Transverse colon (tissue), 4 donors: ENCODE results near the gene MAPK12. TPM values are rescaled to one million over a fixed set of nuclear protein-coding genes. Genes with fewer than 3 reads are reported as not detected.
A peak's percentile ranks its signal among the peaks of the same experiment; 100 is the strongest.

Experiments
- DNase-seq: peaks from one replicate; pipeline ENCODE4 v3.0.0-alpha.2; 2019
- H3K27ac ChIP-seq, 4 donors: fragments of 200-600 bp; sonication (generic); 2 replicates each; pipeline ENCODE4 v1.5.1; 2016 to 2018; ENCODE audit warnings: inconsistent platforms in 4 of 4
- H3K27me3 ChIP-seq: fragments of 200-600 bp; sonication (generic); 2 replicates; pipeline ENCODE4 v1.5.1; 2017; ENCODE audit warnings: inconsistent platforms
- H3K36me3 ChIP-seq, 4 donors: fragments of 200-600 bp; sonication (generic); 2 replicates each; pipeline ENCODE4 v1.5.1; 2017 to 2019; ENCODE audit warnings: inconsistent platforms in 4 of 4
- H3K4me1 ChIP-seq, 4 donors: fragments of 200-600 bp; sonication (generic); 2 replicates each; pipeline ENCODE4 v1.5.1; 2017 to 2020; ENCODE audit warnings: inconsistent platforms in 4 of 4
- H3K4me3 ChIP-seq, 4 donors: fragments of 200-600 bp; sonication (generic); 1 replicate in 1 of 4; 2 replicates in 3 of 4; pipeline versions ENCODE4 v1.5.1 to v1.6.1; 2017 to 2019; ENCODE audit warnings: inconsistent platforms in 4 of 4
- H3K9me3 ChIP-seq, 2 donors: fragments of 200-600 bp; sonication (generic); 2 replicates each; pipeline ENCODE4 v1.5.1; 2017 to 2019; ENCODE audit warnings: inconsistent platforms in 2 of 2
- EP300 ChIP-seq: sonication (generic); formaldehyde crosslinking; IDR thresholded peaks from one replicate; pipeline ENCODE4 v1.6.1; 2017; ENCODE audit warnings: antibody characterized with exemption, low read depth
- POLR2A ChIP-seq: fragments of 450-650 bp; IDR thresholded peaks from one replicate; pipeline ENCODE4 v1.6.1; 2016; ENCODE audit warnings: antibody characterized with exemption, mild to moderate bottlenecking, moderate library complexity
- POLR2AphosphoS5 ChIP-seq, 3 donors: sonication (generic); formaldehyde crosslinking; IDR thresholded peaks; one replicate each; pipeline ENCODE4 v1.6.1; 2016; ENCODE audit warnings: antibody characterized with exemption in 3 of 3
- WGBS, 2 donors: methylation state at CpG; one replicate each; pipeline ENCODE4 v1.1.5; 2018; ENCODE audit warnings: low coverage in 1 of 2; 5-methylcytosine and 5-hydroxymethylcytosine counted together
- in situ Hi-C, 4 donors: fragments of 200-750 bp; cut with MboI; loops; one replicate each; pipeline versions ENCODE4 v1.15.0 to v1.15.1; 2017; ENCODE audit warnings: low sequenced_read_pairs in 3 of 4, low pct_ligation_motif_present in 1 of 4, low pct_unique_long_range_greater_than_20kb in 1 of 4
- intact Hi-C: fragments of 100-400 bp; cut with DNase I; formaldehyde crosslinking; loops from one replicate; pipeline ENCODE4 v1.15.1; 2023; ENCODE audit warnings: low total_unique reads
- total RNA-seq, 4 donors: library from RNA; depleted of rRNA; stranded (reverse); fragments of >200 nt; gene quantifications; one replicate each; pipeline ENCODE4 v1.1.0, GENCODE V29; 2016
- TF ChIP-seq, protein P1 (sequence below), 5 experiments: fragments of 200-600 bp in 3 of 5; fragments of 450-650 bp in 2 of 5; sonication (generic) in 3 of 5; IDR thresholded peaks; 1 replicate in 2 of 5; 2 replicates in 3 of 5; pipeline ENCODE4 v1.5.1; 2016 to 2017; ENCODE audit warnings: antibody characterized with exemption in 5 of 5, inconsistent platforms in 3 of 5, mild to moderate bottlenecking in 2 of 5, moderate library complexity in 1 of 5

MAPK12 gene
- total RNA-seq, 4 donors from 2014 or later: 1.1 to 9.4 (median 3.3) TPM

DNA sequence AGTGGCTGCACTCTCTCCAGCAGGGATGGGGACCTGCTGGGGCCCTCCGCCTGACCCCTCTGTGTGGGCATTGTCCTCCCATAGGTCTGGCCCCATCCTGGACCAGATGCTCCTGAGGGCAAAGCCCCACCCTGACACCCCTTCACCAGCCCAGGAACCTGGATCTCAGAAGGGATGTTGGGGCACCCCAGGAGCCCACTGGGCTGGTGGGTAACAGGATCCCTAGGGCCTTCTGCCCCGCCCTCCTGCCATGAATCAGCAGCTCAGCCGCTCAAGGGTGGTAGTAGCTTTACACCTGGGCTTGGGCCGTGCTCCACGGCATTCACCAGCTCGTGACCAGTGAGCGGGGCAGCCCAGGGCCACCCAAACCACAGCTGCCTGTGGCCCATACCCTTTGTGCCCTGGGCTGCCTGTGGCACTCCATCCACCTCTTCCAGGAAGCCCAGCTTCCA is 1.0 kb upstream of the MAPK12 start:
- no peaks in the 10 kb centered on the region for H3K36me3 ChIP-seq
- intact Hi-C loops (no loop called here), in situ Hi-C loops (loop anchor here in 1 of 4 donors (10.0 kb wide), 1 partner anchor 232 kb away; no protein-coding TSS in a partner anchor)
- TF ChIP-seq, protein P1, sequence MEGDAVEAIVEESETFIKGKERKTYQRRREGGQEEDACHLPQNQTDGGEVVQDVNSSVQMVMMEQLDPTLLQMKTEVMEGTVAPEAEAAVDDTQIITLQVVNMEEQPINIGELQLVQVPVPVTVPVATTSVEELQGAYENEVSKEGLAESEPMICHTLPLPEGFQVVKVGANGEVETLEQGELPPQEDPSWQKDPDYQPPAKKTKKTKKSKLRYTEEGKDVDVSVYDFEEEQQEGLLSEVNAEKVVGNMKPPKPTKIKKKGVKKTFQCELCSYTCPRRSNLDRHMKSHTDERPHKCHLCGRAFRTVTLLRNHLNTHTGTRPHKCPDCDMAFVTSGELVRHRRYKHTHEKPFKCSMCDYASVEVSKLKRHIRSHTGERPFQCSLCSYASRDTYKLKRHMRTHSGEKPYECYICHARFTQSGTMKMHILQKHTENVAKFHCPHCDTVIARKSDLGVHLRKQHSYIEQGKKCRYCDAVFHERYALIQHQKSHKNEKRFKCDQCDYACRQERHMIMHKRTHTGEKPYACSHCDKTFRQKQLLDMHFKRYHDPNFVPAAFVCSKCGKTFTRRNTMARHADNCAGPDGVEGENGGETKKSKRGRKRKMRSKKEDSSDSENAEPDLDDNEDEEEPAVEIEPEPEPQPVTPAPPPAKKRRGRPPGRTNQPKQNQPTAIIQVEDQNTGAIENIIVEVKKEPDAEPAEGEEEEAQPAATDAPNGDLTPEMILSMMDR (IDR thresholded peaks at IDR 0.05): no peak
- TF ChIP-seq EP300: no peak
- TF ChIP-seq POLR2A: no peak
- TF ChIP-seq POLR2AphosphoS5 (IDR thresholded peaks at IDR 0.05): no peak
- H3K27ac ChIP-seq: no peak overlapping the region
- 39% methylated on average over 6 of the region's 7 CpGs; no CpG with 5 or more reads in 1 of the 2 donors for WGBS, 2 donors
- H3K9me3 ChIP-seq: no peaks in the 10 kb centered on the region
- peaks cover 0 to 24% (median 16%) of the 10 kb centered on the region in 4 donors for H3K4me1 ChIP-seq
- peaks cover 73% of the 10 kb centered on the region for H3K27me3 ChIP-seq
- no peak overlapping the region for H3K4me3 ChIP-seq
- DNase-seq: no peak

DNA sequence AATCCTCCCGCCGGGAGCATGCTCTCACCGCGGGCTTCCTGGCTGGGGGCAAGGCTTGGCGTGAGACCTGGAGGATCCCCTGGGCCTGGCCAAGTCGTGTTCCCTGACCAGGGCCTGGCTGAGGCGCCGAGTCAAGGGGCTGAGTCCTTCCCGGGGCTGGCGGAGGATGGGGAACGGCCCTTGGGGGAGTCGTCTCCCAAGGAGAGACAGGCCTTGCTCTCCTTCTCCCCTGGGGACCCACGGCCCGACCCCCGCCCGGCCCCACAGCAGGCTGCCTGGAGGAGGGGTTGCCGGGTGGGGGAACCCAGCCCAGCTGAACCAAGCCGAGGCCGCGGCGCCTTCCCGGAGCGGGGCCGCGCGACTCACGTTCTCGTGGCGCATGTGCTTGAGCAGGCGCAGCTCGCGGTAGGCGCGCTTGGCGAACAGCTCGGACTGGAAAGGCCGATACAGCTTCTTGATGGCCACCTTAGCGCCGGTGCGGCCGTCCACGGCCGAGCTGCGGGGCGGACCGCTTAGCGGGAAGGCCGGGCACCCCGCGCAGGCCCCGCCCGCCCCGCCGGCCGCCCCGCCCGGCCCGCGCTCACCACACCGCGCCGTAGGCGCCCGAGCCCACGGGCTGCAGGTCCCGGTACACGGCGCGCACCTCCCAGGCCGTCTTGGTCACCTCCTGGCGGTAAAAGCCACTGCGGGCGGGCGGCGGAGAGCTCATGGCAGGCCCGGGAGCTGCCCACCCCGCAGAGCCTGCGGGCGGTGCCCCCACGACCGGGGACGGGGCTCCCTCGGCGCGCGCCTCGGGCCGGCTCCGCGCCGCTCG is 475 bp downstream of the MAPK12 start:
- no peaks in the 10 kb centered on the region for H3K36me3 ChIP-seq
- intact Hi-C loops: no loop called here
- 0% methylated on average over 2 to 13 of the region's 92 CpGs for WGBS, 2 donors
- peak overlapping the region; percentile 18 to 41 (median 32) for H3K27ac ChIP-seq
- H3K4me1 ChIP-seq: peaks cover 0 to 17% (median 11%) of the 10 kb centered on the region in 4 donors
- peaks cover 70% of the 10 kb centered on the region for H3K27me3 ChIP-seq
- DNase-seq: no peak
- no peaks in the 10 kb centered on the region for H3K9me3 ChIP-seq
- TF ChIP-seq POLR2AphosphoS5 (IDR thresholded peaks at IDR 0.05): no peak
- no peak for TF ChIP-seq EP300
- TF ChIP-seq POLR2A: no peak
- TF ChIP-seq, protein P1 (IDR thresholded peaks at IDR 0.05): no peak
- peak overlapping the region; percentile 4 to 52 (median 24) for H3K4me3 ChIP-seq
- in situ Hi-C loops: loop anchor here in 1 of 4 donors (10.0 kb wide), 1 partner anchor 234 kb away; no protein-coding TSS in a partner anchor

DNA sequence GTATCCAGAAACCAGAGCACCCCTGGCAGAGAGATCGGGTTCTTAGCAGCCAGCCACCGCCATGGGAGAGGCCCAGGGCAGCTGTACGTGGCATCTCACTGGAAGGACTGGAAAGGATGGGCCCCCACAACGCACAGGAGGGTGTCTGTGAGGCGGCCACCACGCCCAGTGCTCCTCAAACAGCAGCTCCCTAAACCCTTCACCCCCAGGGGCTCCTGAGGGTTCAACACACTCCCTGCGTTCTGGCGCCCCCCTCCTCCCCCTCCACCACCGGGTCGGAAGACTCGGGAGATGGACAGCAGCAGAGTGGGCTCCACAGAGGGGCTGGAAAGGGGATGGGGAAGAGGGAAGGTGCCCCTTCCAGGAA is 1.1 kb downstream of the MAPK12 start:
- Histone ChIP-seq H3K4me3 (peak overlapping the region in 2 of 4 donors; percentile 31 to 52), H3K27me3 (peaks cover 70% of the 10 kb centered on the region), H3K36me3 (no peaks in the 10 kb centered on the region), H3K4me1 (peaks cover 0 to 17% (median 11%) of the 10 kb centered on the region in 4 donors), H3K9me3 (no peaks in the 10 kb centered on the region), H3K27ac (peak overlapping the region in 1 of 4 donors; percentile 41)
- TF ChIP-seq POLR2AphosphoS5 (IDR thresholded peaks at IDR 0.05) (no peak), POLR2A (no peak), EP300 (no peak)
- TF ChIP-seq, protein P1 (IDR thresholded peaks at IDR 0.05): no peak
- in situ Hi-C loops (loop anchor here in 1 of 4 donors (10.0 kb wide), 1 partner anchor 234 kb away; no protein-coding TSS in a partner anchor), intact Hi-C loops (no loop called here)
- WGBS, 2 donors: 27% methylated on average over 10 of the region's 11 CpGs; no CpG with 5 or more reads in 1 of the 2 donors
- DNase-seq: no peak

DNA sequence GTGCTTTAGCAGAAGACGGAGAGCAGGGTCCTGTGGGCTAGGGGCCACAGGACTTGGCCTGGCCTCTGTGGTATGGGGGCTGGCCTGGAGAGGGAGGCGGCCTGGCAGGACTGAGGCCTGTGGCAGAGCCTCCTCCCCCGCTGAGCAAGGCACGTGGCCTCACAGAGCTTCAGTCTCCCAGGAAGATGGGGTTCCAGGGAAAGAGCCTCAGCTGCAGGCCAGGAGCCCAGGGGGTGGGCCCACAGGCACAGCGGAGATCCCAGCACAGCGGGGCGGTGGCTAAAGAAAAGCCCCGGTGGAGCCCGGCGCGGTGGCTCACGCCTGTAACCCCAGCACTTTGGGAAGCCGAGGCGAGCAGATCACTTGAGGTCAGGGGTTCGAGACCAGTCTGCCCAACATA is 2.2 kb downstream of the MAPK12 start:
- Histone ChIP-seq H3K27me3 (peaks cover 70% of the 10 kb centered on the region), H3K27ac (no peak overlapping the region), H3K4me3 (no peak overlapping the region), H3K36me3 (no peaks in the 10 kb centered on the region), H3K4me1 (peaks cover 0 to 17% (median 11%) of the 10 kb centered on the region in 4 donors), H3K9me3 (no peaks in the 10 kb centered on the region)
- intact Hi-C loops: loop anchor here (10.0 kb wide), 1 partner anchor 215 kb away; the partner anchor contains the start of gene SBF1
- in situ Hi-C loops: loop anchor here in 2 of 4 donors (10.0 kb wide), 1 partner anchor 65 kb away; the partner anchor contains the start of gene DENND6B (in 2 of the 2)
- WGBS, 2 donors: 89% methylated on average over 15 of the region's 15 CpGs; no CpG with 5 or more reads in 1 of the 2 donors
- no peak for DNase-seq
- TF ChIP-seq POLR2A: no peak
- TF ChIP-seq EP300: no peak
- TF ChIP-seq POLR2AphosphoS5 (IDR thresholded peaks at IDR 0.05): no peak
- TF ChIP-seq, protein P1 (IDR thresholded peaks at IDR 0.05): no peak
